HepG2 (cell line): Measurements from ENCODE around the gene ANKLE1. TPM values are rescaled to one million over a fixed set of nuclear protein-coding genes. Genes with fewer than 3 reads are reported as not detected.

ENCODE experiments used
- ETV6 ChIP-seq: sonication (generic); formaldehyde crosslinking; conservative IDR thresholded peaks from 2 replicates; pipeline ENCODE4 v1.4.0; 2020; ENCODE audit warnings: missing genetic modification reagents
- KLF15 ChIP-seq: sonication (generic); formaldehyde crosslinking; IDR thresholded peaks from 2 replicates; pipeline ENCODE4 v1.8.1; 2023; ENCODE audit warnings: borderline replicate concordance, mild to moderate bottlenecking, inconsistent platforms, missing genetic modification reagents, mixed read lengths
- NFKB2 ChIP-seq: sonication (generic); formaldehyde crosslinking; IDR thresholded peaks from 2 replicates; pipeline ENCODE4 v1.4.0; 2020; ENCODE audit warnings: missing genetic modification reagents, borderline replicate concordance
- PAF1 ChIP-seq: IDR thresholded peaks from 2 replicates; pipeline ENCODE4 v1.6.1; 2016; ENCODE audit warnings: missing genetic modification reagents, missing compliant biosample characterization
- RBFOX2 ChIP-seq: fragments of 200-400 bp; formaldehyde crosslinking; IDR thresholded peaks from 2 replicates; pipeline ENCODE4 v1.6.1; 2017; ENCODE audit warnings: low read depth, mild to moderate bottlenecking, low read length
- WIZ ChIP-seq: sonication (generic); formaldehyde crosslinking; IDR thresholded peaks from 2 replicates; pipeline ENCODE4 v1.5.1; 2020; ENCODE audit warnings: mild to moderate bottlenecking, missing genetic modification reagents
- XBP1 ChIP-seq: sonication (generic); formaldehyde crosslinking; IDR thresholded peaks from 2 replicates; pipeline ENCODE4 v1.5.0; 2020; ENCODE audit warnings: missing genetic modification reagents
- ZNF652 ChIP-seq: IDR thresholded peaks from 2 replicates; pipeline ENCODE4 v1.6.1; 2016; ENCODE audit warnings: low read depth, borderline replicate concordance
- polyA plus RNA-seq, 8 experiments: library from polyadenylated mRNA; depleted of rRNA in 3 of 8; stranded (reverse) in 7 of 8; unstranded in 1 of 8; fragments of >200 nt; fragmentation: Illumina TruSeq in 4 of 8; extraction: Trizol in 4 of 8; gene quantifications; 2 replicates each; pipeline versions ENCODE4 v1.2.1 to v1.2.3, GENCODE V29; 2011 to 2016; ENCODE audit warnings: low read depth in 4 of 8, missing spikeins in 1 of 8, mixed read lengths in 1 of 8; ENCODE audit not compliant: insufficient read depth in 1 of 8
- total RNA-seq, 5 experiments: library from RNA; depleted of rRNA; stranded (reverse); fragments of >200 nt; fragmentation: Illumina TruSeq; extraction: Trizol; gene quantifications; 2 replicates each; pipeline ENCODE4 v1.2.3, GENCODE V29; 2016; ENCODE audit warnings: low read depth in 1 of 5
- TF ChIP-seq, protein P1 (sequence below): sonication (generic); formaldehyde crosslinking; IDR thresholded peaks from 2 replicates; pipeline ENCODE4 v1.8.0; 2023; ENCODE audit warnings: mild to moderate bottlenecking, missing genetic modification reagents
- TF ChIP-seq, protein P2 (sequence below): sonication (generic); formaldehyde crosslinking; IDR thresholded peaks from 2 replicates; pipeline ENCODE4 v1.4.0; 2020; ENCODE audit warnings: mild to moderate bottlenecking, missing genetic modification reagents

ANKLE1 gene
- total and polyA plus RNA-seq, 2 of the 13 experiments (the other 11 are each of a cell fraction or from before 2014, with no cell fraction given) = 0.69 to 1.5 TPM

GRCh38 chr19:17305517-17306284, 24.0 kb downstream of the ANKLE1 start, which contains the start of gene MRPL34 (continued):
- TF ChIP-seq WIZ (CRISPR knock-in tag) = no peak
- 0 out of 2 replicates have a peak, but pooled peaks have one; percentile 18 for TF ChIP-seq ZNF652 (CRISPR knock-in tag)
- no peak for TF ChIP-seq PAF1 (CRISPR knock-in tag)
- peak; percentile 83 for TF ChIP-seq RBFOX2
- TF ChIP-seq, protein P1, sequence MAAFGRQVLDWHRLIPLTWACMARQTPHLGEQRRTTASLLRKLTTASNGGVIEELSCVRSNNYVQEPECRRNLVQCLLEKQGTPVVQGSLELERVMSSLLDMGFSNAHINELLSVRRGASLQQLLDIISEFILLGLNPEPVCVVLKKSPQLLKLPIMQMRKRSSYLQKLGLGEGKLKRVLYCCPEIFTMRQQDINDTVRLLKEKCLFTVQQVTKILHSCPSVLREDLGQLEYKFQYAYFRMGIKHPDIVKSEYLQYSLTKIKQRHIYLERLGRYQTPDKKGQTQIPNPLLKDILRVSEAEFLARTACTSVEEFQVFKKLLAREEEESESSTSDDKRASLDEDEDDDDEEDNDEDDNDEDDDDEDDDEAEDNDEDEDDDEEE (CRISPR knock-in tag) = no peak
- TF ChIP-seq KLF15 (CRISPR knock-in tag) = no peak
- TF ChIP-seq, protein P2, sequence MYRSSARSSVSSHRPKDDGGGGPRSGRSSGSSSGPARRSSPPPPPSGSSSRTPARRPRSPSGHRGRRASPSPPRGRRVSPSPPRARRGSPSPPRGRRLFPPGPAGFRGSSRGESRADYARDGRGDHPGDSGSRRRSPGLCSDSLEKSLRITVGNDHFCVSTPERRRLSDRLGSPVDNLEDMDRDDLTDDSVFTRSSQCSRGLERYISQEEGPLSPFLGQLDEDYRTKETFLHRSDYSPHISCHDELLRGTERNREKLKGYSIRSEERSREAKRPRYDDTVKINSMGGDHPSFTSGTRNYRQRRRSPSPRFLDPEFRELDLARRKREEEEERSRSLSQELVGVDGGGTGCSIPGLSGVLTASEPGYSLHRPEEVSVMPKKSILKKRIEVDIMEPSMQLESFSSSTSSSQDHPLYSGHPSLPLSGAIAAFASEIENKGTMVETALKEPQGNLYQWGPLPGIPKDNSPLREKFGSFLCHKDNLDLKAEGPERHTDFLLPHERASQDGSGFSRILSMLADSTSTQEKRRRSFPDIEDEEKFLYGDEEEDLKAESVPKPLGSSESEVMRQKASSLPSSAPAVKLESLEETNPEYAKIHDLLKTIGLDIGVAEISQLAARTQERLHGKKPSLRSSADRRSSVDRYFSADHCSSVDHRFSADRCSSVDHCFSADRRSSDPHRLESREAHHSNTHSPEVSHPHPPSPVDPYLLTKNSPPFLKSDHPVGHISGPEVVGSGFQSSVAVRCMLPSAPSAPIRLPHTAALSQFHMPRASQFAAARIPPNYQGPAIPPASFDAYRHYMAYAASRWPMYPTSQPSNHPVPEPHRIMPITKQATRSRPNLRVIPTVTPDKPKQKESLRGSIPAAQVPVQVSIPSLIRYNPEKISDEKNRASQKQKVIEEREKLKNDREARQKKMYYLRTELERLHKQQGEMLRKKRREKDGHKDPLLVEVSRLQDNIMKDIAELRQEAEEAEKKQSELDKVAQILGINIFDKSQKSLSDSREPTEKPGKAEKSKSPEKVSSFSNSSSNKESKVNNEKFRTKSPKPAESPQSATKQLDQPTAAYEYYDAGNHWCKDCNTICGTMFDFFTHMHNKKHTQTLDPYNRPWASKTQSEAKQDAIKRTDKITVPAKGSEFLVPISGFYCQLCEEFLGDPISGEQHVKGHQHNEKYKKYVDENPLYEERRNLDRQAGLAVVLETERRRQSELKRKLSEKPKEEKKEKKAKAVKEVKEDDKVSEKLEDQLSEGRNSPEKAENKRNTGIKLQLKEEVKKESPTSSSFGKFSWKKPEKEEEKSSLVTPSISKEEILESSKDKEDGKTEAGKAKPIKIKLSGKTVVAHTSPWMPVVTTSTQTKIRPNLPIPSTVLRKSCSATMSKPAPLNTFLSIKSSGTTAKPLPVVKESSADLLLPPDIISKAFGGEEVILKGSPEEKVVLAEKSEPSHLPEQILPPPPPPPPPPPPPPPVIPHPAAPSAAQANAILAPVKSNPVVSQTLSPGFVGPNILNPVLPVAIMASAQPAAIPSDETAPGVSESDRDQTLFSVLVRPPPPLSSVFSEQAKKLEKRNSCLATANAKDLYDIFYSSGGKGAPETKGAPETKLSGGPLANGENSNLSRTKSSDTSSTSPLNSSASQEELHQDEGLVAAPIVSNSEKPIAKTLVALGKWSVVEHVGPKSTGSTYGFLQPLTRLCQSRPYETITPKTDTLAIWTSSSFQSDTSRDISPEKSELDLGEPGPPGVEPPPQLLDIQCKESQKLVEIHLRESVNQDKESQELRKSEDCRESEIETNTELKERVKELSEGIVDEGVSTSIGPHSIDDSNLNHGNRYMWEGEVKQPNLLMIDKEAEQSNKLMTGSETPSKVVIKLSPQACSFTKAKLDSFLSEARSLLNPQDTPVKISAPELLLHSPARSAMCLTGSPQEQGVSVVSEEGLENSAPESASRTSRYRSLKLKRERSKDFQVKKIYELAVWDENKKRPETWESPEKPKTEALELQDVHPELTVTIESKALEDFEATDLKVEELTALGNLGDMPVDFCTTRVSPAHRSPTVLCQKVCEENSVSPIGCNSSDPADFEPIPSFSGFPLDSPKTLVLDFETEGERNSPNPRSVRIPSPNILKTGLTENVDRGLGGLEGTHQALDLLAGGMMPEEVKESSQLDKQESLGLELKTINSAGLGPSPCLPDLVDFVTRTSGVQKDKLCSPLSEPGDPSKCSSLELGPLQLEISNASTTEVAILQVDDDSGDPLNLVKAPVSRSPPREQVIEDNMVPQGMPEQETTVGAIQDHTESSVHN (CRISPR knock-in tag) = 0 out of 2 replicates have a peak, but pooled peaks have one; percentile 34
- TF ChIP-seq ETV6 (CRISPR knock-in tag) = 0 out of 2 replicates have a peak, but pooled peaks have one; percentile 27
- TF ChIP-seq NFKB2 (CRISPR knock-in tag) = no peak
- peak; percentile 83; the same call in 1 of the 2 replicates for TF ChIP-seq XBP1 (CRISPR knock-in tag)
